Smooth muscle cell (in vitro differentiated cells): ENCODE results near the gene PLXNA4. TPM values are rescaled to one million over a fixed set of nuclear protein-coding genes. Genes with fewer than 3 reads are reported as not detected.

ENCODE experiments used
- DNase-seq: peaks from one replicate; lab custom pipeline; 2025; ENCODE audit not compliant: unreplicated experiment; lab: John Stamatoyannopoulos, UW
- H2AFZ ChIP-seq: fragments of 200-600 bp; sonication (generic); 2 replicates; pipeline ENCODE4 v1.6.0; 2016; ENCODE audit warnings: antibody characterized with exemption, low read depth, mild to moderate bottlenecking
- H3F3A ChIP-seq: fragments of 200-600 bp; sonication (generic); 2 replicates; pipeline ENCODE4 v1.6.0; 2017; ENCODE audit warnings: antibody characterized with exemption, low read depth
- H3K27ac ChIP-seq: fragments of 200-600 bp; sonication (generic); 2 replicates; pipeline ENCODE4 v1.5.1; 2016; ENCODE audit warnings: low read depth, mild to moderate bottlenecking
- H3K27me3 ChIP-seq: fragments of 200-600 bp; sonication (generic); 2 replicates; pipeline ENCODE4 v1.6.1; 2016; ENCODE audit warnings: low read depth, mild to moderate bottlenecking
- H3K36me3 ChIP-seq: fragments of 200-600 bp; sonication (generic); 2 replicates; pipeline ENCODE4 v1.5.1; 2016; ENCODE audit warnings: low read depth
- H3K4me1 ChIP-seq: fragments of 200-600 bp; sonication (generic); 2 replicates; pipeline ENCODE4 v1.5.1; 2016; ENCODE audit warnings: low read depth
- H3K4me2 ChIP-seq: fragments of 200-600 bp; sonication (generic); 2 replicates; pipeline ENCODE4 v1.6.0; 2016; ENCODE audit warnings: mild to moderate bottlenecking
- H3K4me3 ChIP-seq: fragments of 200-600 bp; sonication (generic); 2 replicates; pipeline ENCODE4 v1.5.1; 2016; ENCODE audit warnings: mild to moderate bottlenecking
- H3K79me2 ChIP-seq: fragments of 200-600 bp; sonication (generic); 2 replicates; pipeline ENCODE4 v1.6.0; 2016; ENCODE audit warnings: low read depth, mild to moderate bottlenecking
- H3K9ac ChIP-seq: fragments of 200-600 bp; sonication (generic); 2 replicates; pipeline ENCODE4 v1.6.0; 2016; ENCODE audit warnings: low read depth
- H3K9me3 ChIP-seq: fragments of 200-600 bp; sonication (generic); replicated peaks from 2 replicates; pipeline ENCODE4 v1.5.1; 2016; ENCODE audit warnings: low read depth
- H4K20me1 ChIP-seq: fragments of 200-600 bp; sonication (generic); 2 replicates; pipeline ENCODE4 v1.6.0; 2016; ENCODE audit warnings: low read depth
- WGBS: methylation state at CpG from one replicate; pipeline ENCODE4 v1.1.7; 2016; ENCODE audit warnings: low lambda C conversion rate; 5-methylcytosine and 5-hydroxymethylcytosine counted together
- polyA plus RNA-seq: library from polyadenylated mRNA; unstranded; fragments of >200 nt; fragmentation: Nextera tagmentation; extraction: Ambion mirVana; gene quantifications from 2 replicates; pipeline ENCODE4 v1.2.1, GENCODE V29; 2016
- total RNA-seq: library from RNA; depleted of rRNA; stranded (reverse); fragments of >200 nt; gene quantifications from 2 replicates; pipeline ENCODE4 v1.2.3, GENCODE V29; 2014
- TF ChIP-seq, protein P1 (sequence below): fragments of 200-600 bp; sonication (generic); IDR thresholded peaks from 2 replicates; pipeline ENCODE4 v1.5.1; 2017; ENCODE audit warnings: borderline replicate concordance, mild to moderate bottlenecking, antibody characterized with exemption; ENCODE audit not compliant: insufficient read depth, poor library complexity, severe bottlenecking

The PLXNA4 gene
- total and polyA plus RNA-seq, 2 experiments from 2014 or later = 8.5 to 9.9 TPM

DNA sequence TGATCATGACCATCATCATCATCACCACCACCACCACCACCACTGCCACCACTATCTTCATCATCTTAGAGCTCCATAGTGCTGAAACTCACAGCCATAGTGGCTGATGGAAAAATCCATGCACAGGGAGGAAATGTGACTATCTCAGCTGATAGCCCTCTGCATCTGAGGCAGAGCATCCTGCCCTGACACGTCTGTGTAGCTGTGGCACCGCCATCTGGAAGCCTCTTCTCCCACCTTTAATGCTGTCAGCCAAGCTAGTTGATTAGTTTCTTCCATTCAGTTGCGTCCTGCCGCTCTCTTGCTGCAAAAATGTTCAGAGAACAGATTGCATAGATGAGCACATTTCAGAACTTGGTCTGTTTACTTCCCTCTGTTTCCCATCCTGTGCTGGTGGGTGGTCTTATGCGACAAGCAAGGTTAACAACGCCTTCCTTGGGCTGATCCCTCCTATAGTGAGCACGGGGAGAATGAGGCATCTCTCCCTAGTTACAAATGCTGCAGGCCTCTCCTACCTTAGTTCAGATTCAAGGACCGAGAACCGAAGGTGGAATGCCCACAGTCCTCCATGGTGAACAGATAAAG, 478.6 kb downstream of the PLXNA4 start:
- DNase-seq = no peak

DNA sequence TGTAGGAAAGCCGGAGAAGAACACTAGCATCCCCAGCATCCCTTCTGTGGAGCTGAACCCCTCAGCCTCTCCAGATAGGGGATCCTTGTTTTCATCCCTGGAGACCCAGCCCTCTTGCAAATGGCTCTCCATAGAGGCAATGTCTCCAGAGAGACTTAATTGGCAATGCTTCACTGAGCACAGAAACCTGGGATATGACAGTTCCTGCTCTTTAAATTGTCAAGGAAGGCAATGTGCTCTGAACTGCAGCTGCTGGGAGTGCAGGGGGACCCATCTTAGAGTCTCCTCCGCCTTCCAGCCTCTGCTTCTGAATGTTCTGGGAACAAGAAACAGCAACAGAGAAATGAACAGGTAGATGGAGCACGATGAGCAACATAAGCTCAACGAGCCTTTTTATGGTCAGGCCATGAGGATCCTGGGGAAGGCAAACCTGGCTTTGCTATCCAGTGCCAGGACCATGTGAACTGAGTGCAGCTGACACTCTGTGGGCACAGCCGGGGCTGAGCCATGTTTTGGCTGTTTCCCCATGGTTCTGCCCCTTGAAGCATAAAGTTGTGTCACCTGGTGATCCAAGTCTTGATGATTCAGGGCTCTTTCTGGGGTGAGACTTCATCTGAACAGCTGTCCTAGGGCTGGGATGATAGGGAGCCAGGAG, 481.0 kb downstream of the PLXNA4 start:
- WGBS = 87% methylated on average over 5 of the region's 5 CpGs
- H3K4me1 ChIP-seq = no peaks in the 10 kb centered on the region
- no peak overlapping the region for H3K4me2 ChIP-seq
- peaks cover 24% of the 10 kb centered on the region for H3K27me3 ChIP-seq
- no peak overlapping the region for H3K27ac ChIP-seq
- H3K9me3 ChIP-seq = no peaks in the 10 kb centered on the region
- no peak for DNase-seq
- H3K9ac ChIP-seq = no peak overlapping the region
- H3K79me2 ChIP-seq = no peaks in the 10 kb centered on the region
- no peaks in the 10 kb centered on the region for H3F3A ChIP-seq
- H4K20me1 ChIP-seq = no peaks in the 10 kb centered on the region
- no peak overlapping the region for H3K4me3 ChIP-seq
- no peak overlapping the region for H2AFZ ChIP-seq
- TF ChIP-seq, protein P1, sequence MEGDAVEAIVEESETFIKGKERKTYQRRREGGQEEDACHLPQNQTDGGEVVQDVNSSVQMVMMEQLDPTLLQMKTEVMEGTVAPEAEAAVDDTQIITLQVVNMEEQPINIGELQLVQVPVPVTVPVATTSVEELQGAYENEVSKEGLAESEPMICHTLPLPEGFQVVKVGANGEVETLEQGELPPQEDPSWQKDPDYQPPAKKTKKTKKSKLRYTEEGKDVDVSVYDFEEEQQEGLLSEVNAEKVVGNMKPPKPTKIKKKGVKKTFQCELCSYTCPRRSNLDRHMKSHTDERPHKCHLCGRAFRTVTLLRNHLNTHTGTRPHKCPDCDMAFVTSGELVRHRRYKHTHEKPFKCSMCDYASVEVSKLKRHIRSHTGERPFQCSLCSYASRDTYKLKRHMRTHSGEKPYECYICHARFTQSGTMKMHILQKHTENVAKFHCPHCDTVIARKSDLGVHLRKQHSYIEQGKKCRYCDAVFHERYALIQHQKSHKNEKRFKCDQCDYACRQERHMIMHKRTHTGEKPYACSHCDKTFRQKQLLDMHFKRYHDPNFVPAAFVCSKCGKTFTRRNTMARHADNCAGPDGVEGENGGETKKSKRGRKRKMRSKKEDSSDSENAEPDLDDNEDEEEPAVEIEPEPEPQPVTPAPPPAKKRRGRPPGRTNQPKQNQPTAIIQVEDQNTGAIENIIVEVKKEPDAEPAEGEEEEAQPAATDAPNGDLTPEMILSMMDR = no peak
- H3K36me3 ChIP-seq = no peaks in the 10 kb centered on the region

More for the DNA sequence above, 478.6 kb downstream of the PLXNA4 start:
- no peaks in the 10 kb centered on the region for H3K9me3 ChIP-seq
- TF ChIP-seq, protein P1 = no peak
- H2AFZ ChIP-seq = no peak overlapping the region
- no peak overlapping the region for H3K27ac ChIP-seq
- H3K36me3 ChIP-seq = no peaks in the 10 kb centered on the region
- H3K4me3 ChIP-seq = no peak overlapping the region
- no peak overlapping the region for H3K9ac ChIP-seq
- no peaks in the 10 kb centered on the region for H3K79me2 ChIP-seq
- H3F3A ChIP-seq = no peaks in the 10 kb centered on the region
- no peak overlapping the region for H3K4me2 ChIP-seq
- WGBS = 90% methylated on average over 9 of the region's 9 CpGs
- peaks cover 24% of the 10 kb centered on the region for H3K27me3 ChIP-seq
- no peaks in the 10 kb centered on the region for H3K4me1 ChIP-seq
- H4K20me1 ChIP-seq = no peaks in the 10 kb centered on the region

DNA sequence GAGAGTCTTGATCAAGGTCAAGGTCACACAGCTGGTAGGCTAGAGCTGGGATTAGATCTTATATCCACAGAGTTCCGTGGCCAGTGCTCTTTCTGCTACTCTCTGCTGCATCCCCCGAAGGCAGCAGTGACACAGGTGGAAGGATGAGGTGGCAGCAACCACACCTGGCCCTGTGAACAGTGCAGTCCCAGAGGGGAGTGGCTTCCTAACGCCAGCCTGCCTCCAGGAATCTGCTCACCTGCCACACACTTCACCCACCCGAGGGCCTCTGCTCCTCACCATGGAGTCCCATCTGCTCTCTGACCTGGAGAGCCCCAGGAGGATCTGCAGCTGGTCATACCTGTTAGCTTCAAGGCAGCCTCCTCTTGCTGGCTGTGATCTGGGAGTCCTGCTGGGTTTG, 484.2 kb downstream of the PLXNA4 start:
- WGBS = 84% methylated on average over 4 of the region's 4 CpGs
- no peaks in the 10 kb centered on the region for H3K36me3 ChIP-seq
- H3K4me3 ChIP-seq = no peak overlapping the region
- no peaks in the 10 kb centered on the region for H3F3A ChIP-seq
- H2AFZ ChIP-seq = no peak overlapping the region
- H3K4me1 ChIP-seq = no peaks in the 10 kb centered on the region
- peaks cover 18% of the 10 kb centered on the region for H3K27me3 ChIP-seq
- H4K20me1 ChIP-seq = no peaks in the 10 kb centered on the region
- DNase-seq = no peak
- H3K79me2 ChIP-seq = no peaks in the 10 kb centered on the region
- H3K4me2 ChIP-seq = no peak overlapping the region
- H3K9me3 ChIP-seq = no peaks in the 10 kb centered on the region
- TF ChIP-seq, protein P1 = no peak
- H3K9ac ChIP-seq = no peak overlapping the region
- H3K27ac ChIP-seq = no peak overlapping the region

DNA sequence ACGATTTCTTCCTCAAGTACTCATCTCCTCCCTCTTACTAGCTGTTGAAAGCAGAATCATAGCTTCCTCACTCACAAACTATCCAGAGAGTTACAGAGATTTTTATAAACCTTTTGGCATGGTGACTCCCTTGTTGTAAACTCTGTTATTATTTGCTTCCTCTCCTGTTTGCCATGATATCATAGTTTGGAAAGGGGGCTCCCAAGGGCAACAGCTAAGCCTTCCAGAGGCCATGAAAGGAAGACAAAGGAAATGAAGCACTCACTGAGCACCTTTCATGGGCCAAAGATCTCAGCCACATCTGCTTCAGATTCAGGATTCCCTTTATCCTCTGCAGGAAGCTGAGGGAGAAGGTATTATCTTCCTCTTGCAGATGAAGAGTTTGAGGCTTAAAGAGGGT, 484.6 kb downstream of the PLXNA4 start:
- 71% methylated on average over 1 of the region's 1 CpG for WGBS
- H3K27me3 ChIP-seq = peaks cover 18% of the 10 kb centered on the region
- TF ChIP-seq, protein P1 = no peak
- no peak overlapping the region for H3K4me2 ChIP-seq
- DNase-seq = no peak
- no peak overlapping the region for H3K4me3 ChIP-seq
- no peaks in the 10 kb centered on the region for H3K36me3 ChIP-seq
- H3K9me3 ChIP-seq = no peaks in the 10 kb centered on the region
- no peaks in the 10 kb centered on the region for H4K20me1 ChIP-seq
- no peaks in the 10 kb centered on the region for H3K4me1 ChIP-seq
- H3F3A ChIP-seq = no peaks in the 10 kb centered on the region
- H3K9ac ChIP-seq = no peak overlapping the region
- H3K27ac ChIP-seq = no peak overlapping the region
- no peaks in the 10 kb centered on the region for H3K79me2 ChIP-seq
- H2AFZ ChIP-seq = no peak overlapping the region
